ELF-1 (cell line): Measurements from ENCODE around the gene LEMD2.

ENCODE experiments used
- DNase-seq: peaks from one replicate; pipeline ENCODE4 v3.0.0-alpha.2; 2016; ENCODE audit warnings: low read depth, low spot score

Gene LEMD2

GRCh38 chr6:33739571-33739970 lies 49.4 kb downstream of the LEMD2 start:
- no peak for DNase-seq

DNA sequence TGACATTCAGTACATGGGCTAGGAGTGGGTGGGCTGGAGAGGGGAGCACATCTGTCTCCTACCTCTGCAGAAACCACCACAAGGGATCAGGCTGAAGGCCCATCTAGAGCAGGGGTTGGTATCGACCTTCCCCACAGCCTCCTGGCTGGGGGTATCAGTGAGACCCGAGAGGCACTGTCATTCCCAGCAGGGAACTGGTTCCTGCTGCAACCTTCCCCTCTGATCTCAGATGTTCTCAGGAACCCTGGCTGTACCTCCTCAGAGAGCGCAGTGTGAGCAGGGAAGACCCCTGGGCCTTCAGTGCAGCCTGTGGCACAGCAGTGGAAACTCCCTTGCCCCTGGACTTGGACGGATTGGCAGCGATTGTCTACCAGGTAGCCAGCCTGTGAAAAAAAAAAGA lies 50.1 kb downstream of the LEMD2 start:
- no peak for DNase-seq

DNA sequence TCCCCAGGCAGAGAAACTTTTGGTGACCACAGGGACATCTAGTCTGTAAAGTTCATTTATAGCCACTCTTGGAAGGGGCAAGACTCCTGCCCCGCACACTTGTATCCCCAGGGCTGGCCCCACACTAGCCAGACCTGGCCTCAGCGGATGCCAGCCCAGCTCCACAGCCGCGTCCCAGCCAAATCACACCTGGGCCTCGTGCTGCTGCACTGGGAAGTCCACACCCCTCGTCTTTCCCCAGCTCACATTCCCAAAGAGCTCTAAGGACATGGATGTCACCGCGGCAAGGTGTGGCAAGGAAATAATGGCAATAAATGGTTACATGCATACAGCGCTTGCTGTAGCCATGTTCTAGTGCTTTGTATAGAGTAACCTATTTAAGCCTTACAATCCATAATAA lies 50.8 kb downstream of the LEMD2 start:
- DNase-seq: no peak

- no peak for DNase-seq
Measured at GRCh38 chr6:33737267-33738026, 51.5 kb downstream of the LEMD2 start.

- no peak for DNase-seq
Measured at GRCh38 chr6:33735216-33735615, 53.7 kb downstream of the LEMD2 start.

- DNase-seq: no peak
Measured at GRCh38 chr6:33733709-33734007, 55.3 kb downstream of the LEMD2 start.

GRCh38 chr6:33732817-33733708 lies 55.9 kb downstream of the LEMD2 start:
- DNase-seq: no peak

DNA sequence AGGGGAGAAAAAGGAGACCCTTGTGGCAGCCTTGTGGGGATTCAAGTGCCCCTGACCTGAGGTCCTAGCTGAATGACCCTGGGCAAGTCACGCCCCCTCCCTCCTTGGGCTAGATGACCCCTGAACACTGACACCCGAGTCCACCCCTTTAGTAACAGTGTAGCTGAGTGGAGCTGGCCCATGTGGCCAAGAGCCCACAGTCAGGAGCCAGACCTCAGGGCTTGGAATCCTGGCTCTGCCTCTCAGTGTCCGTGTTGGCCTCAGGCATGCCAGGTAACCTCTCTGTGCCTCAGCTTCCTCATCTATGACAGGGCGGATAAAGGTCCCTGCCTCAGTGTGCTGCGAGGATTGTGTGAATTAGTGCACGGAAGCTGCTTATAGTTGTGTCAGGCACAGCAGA lies 56.5 kb downstream of the LEMD2 start:
- DNase-seq: no peak

DNA sequence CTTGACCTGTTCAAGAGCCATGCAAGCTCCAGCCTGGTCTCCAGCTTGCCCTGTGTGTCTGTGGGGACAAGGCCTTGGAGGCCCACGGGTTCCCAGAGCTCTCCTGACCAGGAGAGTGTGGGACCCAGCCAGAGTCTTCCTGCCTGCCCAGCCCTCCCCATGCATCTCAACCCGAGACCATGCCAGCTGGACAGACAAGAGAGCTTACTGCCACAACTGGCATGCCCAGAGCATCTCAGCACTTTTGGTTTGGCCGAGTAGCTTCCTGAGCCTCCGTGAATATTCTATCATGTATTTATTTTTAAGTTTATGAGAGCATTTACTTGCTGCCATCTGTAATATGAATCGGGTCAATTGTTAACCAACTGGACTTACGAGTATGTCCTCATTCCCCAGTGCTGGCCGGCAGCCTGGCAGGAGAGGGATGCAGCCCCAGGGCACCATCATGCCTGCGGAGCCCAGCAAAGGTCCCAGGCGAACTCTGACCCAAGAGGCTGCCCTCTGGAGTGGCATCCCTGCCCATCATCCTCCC lies 57.1 kb downstream of the LEMD2 start:
- no peak for DNase-seq

DNA sequence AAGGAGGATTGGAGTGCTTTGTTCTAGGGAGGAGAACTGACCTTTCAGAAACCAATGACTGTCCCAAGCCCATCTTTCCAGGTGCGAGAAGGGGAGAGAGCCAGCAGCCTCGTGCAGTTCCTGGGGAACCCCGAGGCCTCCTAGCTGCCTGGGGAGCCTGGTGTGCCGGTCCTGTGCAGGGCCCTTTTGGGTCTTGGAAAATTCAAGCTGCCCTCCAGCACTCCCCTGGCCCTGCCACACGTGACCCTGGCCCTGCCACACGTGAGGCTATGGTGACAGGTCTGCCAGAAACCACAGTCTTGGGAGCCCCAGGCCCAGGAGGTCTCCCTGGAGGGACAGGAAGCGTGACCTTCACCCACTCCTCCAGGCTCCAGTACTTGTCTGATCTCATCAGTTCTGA lies 57.9 kb downstream of the LEMD2 start:
- no peak for DNase-seq

GRCh38 chr6:33730611-33731010 lies 58.3 kb downstream of the LEMD2 start:
- no peak for DNase-seq

DNA sequence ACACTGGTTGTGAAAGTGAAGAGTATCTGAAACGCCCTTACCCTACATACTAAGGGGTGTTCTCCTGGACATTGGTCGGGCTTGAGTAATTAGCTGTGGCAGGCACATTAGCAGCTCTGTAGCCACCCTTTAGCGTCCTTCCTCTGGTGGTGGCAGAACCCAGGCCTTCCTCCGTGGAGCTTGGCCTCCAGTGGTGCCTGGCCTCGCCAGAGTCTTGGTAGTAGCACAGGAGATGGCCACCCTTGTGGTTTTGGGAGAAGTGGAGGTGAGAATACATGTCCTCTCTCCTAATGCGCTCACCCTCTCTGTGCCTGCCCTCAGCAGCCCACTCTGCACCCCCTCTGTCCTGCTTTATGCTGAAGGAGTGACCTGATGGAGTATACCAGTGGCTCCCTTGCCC lies 59.9 kb downstream of the LEMD2 start:
- no peak for DNase-seq

DNA sequence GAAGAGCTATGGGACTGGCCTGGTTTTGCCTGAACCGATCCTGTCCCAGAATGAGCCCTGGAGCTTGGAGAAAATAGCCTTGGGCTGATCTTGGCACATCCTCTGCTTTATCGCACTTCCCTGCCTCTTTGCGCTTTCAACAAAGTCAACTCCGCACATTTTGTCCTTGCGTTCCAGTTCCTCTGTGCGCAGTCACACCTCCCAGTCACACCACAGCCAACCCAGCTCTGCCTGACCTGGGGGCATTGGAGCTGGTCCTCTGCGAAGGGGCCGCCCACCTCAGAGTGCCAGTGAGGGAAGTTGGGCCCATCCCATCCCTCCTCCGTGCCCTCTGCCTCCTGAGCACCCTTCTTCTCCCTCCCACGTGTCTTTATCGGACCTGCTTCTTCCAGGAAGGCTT lies 60.5 kb downstream of the LEMD2 start:
- no peak for DNase-seq

- no peak for DNase-seq
Measured at GRCh38 chr6:33727932-33728331, 61.0 kb downstream of the LEMD2 start.

DNA sequence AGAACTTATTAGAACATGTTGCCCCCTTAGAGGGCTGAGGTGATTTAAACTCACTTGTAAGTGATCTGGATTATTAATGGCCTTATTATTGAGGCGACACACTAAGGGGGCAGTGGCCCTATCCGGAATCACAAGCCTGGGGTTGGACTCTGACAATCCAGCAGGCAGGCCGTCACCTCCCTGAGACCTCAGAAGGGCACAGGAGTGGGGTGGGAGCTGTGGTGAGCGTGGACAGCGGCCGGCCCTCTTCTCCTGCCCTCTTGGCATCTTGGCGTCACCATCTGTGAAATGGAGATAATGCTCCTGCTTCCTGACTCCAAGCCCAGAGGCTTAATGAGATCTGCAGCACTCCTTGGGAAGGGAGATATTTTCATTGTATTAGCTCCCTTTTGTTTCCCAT lies 61.8 kb downstream of the LEMD2 start:
- no peak for DNase-seq

DNA sequence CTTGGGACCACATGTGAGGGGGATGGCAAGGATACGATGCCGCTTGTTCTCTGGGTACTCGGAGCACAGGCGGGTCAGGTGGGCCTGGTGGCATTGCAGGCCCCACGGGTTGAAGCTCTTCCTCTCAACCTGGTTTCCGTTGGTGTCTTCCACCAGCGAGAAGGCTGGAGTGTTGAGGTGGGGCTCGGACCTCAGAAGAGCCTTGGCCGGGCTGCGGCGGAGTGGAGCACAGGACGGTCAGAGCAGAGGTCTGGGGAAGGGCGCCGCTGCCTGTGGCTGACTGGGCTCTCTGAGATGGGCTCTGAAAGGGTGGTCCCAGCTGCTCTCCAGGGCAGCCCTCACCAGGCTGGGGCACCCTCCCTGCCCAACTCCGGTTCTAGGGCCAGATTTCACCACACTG lies 62.2 kb downstream of the LEMD2 start:
- DNase-seq: no peak

DNA sequence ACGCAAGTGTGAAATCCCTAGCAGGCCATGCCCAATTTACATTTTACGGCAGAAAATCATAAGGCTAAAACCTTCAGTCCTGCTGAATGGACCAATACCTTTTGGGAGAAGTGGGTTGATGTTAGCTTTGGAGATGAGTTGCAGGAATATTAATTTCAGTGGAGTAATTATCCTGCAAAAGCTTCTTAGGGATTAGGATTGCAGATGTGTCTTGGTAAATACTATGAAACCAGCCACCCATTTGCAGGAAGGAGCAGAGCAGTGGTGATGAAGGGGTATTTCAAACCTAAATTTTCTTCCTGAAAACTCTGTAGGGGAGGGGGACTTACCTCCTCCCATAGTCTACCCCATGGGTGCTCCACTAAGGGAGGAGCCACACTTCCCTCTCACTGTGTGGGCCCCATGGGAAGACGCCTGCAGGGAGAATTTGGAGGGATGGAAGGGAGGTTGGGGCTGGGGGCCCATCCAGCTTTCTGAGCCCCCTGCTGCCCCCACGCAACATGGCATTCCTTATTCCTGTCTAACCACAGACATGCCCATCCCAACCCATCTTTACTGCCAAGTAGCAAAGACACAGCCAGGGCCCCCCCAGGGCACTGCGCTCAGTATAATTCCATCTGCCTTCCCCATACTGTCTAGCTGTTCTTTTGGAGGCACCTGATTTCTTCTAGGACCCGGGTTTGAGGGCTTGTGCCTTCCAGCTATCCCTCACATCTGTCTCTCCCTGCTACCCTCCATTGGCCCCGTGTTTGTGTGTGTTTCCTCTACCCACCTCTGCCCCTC lies 62.8 kb downstream of the LEMD2 start:
- DNase-seq: no peak

DNA sequence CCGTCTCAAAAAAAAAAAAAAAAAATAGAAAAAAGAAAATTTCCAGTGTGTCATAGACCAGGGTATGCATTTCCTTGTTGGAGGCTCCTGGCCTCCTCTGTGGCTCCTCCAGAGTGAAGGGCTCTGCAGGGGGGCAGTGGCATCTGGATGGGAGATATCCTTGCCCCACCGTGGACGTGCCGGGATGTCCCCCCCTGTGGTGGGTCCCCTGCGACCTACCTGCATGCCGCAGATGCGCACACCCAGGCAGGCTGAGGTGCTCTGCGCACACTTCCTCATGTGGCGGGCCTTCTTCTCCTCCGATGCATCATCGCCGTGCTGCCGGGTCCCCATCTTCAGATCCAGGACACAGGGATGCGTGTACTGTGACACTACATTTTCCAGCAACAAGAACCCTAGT lies 63.7 kb downstream of the LEMD2 start:
- no peak for DNase-seq

GRCh38 chr6:33724102-33725023 lies 64.6 kb downstream of the LEMD2 start:
- no peak for DNase-seq

DNA sequence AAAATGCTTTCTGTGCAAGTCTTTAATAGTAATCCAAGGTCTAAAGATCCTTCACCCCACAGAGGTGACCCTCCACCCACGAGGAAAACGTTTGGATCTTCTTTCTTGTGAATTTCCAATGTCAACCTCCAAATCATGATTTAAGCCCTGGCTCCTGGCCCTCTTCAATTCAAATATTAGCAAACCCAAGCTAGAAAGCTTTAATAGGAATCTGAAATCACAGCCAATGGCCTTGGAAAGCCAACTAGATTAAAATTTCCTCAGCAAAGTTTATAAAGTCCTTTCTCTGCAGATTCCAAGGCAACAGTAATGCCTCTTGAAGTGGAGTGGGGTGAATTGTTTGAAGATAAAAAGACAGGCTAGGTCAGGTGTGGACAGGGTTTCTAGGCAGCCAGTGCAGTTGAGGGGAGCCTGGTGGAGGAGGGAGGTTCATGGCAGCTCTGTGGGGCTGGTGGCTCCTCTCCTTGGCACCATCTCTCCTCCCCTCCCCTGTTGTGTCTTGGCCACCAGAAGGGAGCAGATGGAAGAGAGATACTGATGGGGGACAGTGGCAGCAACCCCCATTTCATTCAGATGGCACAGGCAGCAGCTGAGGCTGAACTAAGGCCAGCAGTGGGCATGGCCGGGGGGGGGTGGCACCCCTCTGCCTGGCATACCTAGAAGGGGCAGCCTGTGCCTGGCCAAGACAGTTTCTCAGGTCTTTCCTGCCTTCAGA lies 65.4 kb downstream of the LEMD2 start:
- DNase-seq: no peak
